GM12892 (cell line): ENCODE data around the gene NUAK1.

Experiments
- POLR2A ChIP-seq: IDR thresholded peaks from 2 replicates; pipeline ENCODE4 v1.6.1; 2011; ENCODE audit warnings: low read depth, low read length, control low read depth
- POLR2AphosphoS5 ChIP-seq: IDR thresholded peaks from 2 replicates; pipeline ENCODE4 v1.6.1; 2011; ENCODE audit warnings: low read depth, low read length, control low read depth
- TAF1 ChIP-seq: IDR thresholded peaks from 2 replicates; pipeline ENCODE4 v1.6.1; 2011; ENCODE audit warnings: low read depth, mild to moderate bottlenecking, control low read depth, low read length, borderline replicate concordance

- TF ChIP-seq POLR2A (no peak), POLR2AphosphoS5 (no peak), TAF1 (no peak)
These were observed 13.2 kb downstream of the NUAK1 start for GRCh38 chr12:106125351-106126095.
